ENCODE measurements around the gene MBNL3. TPM values are rescaled to one million over a fixed set of nuclear protein-coding genes. Genes with fewer than 3 reads are reported as not detected.

Gene MBNL3
- total RNA-seq, 3 donors from 2014 or later: 17.2 to 51.4 (median 40.6) TPM

GRCh38 chrX:132433001-132433400 lies 55.8 kb downstream of the MBNL3 start:
- ATAC-seq: no peak

GRCh38 chrX:132428896-132429295 lies 59.9 kb downstream of the MBNL3 start:
- Histone ChIP-seq H3K36me3 (ENCODE audit: low read depth) (no peaks in the 10 kb centered on the region), H3K4me1 (ENCODE audit: low read depth) (no peaks in the 10 kb centered on the region), H3K4me3 (no peak overlapping the region), H3K9me3 (no peaks in the 10 kb centered on the region)
- DNase-seq (no peak), ATAC-seq (no peak)
- no peak for TF ChIP-seq CTCF (IDR thresholded peaks at IDR 0.05)
- intact Hi-C loops (cut with DNase I, micrococcal nuclease): no loop called here

More at GRCh38 chrX:132433001-132433400, 55.8 kb downstream of the MBNL3 start:
- no peak for TF ChIP-seq CTCF (IDR thresholded peaks at IDR 0.05)
- no peak for DNase-seq
- intact Hi-C loops (cut with DNase I, micrococcal nuclease): no loop called here
- Histone ChIP-seq H3K4me3 (no peak overlapping the region), H3K36me3 (ENCODE audit: low read depth) (no peaks in the 10 kb centered on the region), H3K4me1 (ENCODE audit: low read depth) (no peaks in the 10 kb centered on the region), H3K9me3 (no peaks in the 10 kb centered on the region)

- DNase-seq (no peak), ATAC-seq (no peak)
- Histone ChIP-seq H3K36me3 (ENCODE audit: low read depth) (no peaks in the 10 kb centered on the region), H3K4me1 (ENCODE audit: low read depth) (no peaks in the 10 kb centered on the region), H3K9me3 (no peaks in the 10 kb centered on the region), H3K4me3 (no peak overlapping the region)
- intact Hi-C loops (cut with DNase I, micrococcal nuclease): no loop called here
- TF ChIP-seq CTCF (IDR thresholded peaks at IDR 0.05): no peak
Observed at GRCh38 chrX:132426695-132427281, 62.0 kb downstream of the MBNL3 start.

GRCh38 chrX:132425744-132426318 lies 63.0 kb downstream of the MBNL3 start:
- no peaks in the 10 kb centered on the region for H3K4me1 ChIP-seq (ENCODE audit: low read depth)
- ATAC-seq: no peak
- no peak for TF ChIP-seq CTCF (IDR thresholded peaks at IDR 0.05)
- no peaks in the 10 kb centered on the region for H3K36me3 ChIP-seq (ENCODE audit: low read depth)
- no peak for DNase-seq
- no peaks in the 10 kb centered on the region for H3K9me3 ChIP-seq
- intact Hi-C loops (cut with DNase I, micrococcal nuclease): no loop called here
- H3K4me3 ChIP-seq: no peak overlapping the region

GRCh38 chrX:132423323-132423722 lies 65.5 kb downstream of the MBNL3 start:
- DNase-seq: no peak
- no peaks in the 10 kb centered on the region for H3K9me3 ChIP-seq
- intact Hi-C loops (cut with DNase I, micrococcal nuclease): no loop called here
- no peaks in the 10 kb centered on the region for H3K4me1 ChIP-seq (ENCODE audit: low read depth)
- no peak for ATAC-seq
- no peak for TF ChIP-seq CTCF (IDR thresholded peaks at IDR 0.05)
- no peaks in the 10 kb centered on the region for H3K36me3 ChIP-seq (ENCODE audit: low read depth)
- H3K4me3 ChIP-seq: no peak overlapping the region
